CD4-positive, alpha-beta T cell treated with Interleukin-4 for 1 hour (primary cell): Measurements from ENCODE around the gene SLC45A1.
"Not testable (repeated sequence)": the region's sequence is repeated elsewhere in the genome, so short reads cannot be mapped to it uniquely, and the experiment has no call there.

ENCODE experiments used
- DNase-seq, 2 donors: peaks; one replicate each; pipeline ENCODE4 v3.0.0-alpha.2; 2020 to 2022

SLC45A1 gene

DNA sequence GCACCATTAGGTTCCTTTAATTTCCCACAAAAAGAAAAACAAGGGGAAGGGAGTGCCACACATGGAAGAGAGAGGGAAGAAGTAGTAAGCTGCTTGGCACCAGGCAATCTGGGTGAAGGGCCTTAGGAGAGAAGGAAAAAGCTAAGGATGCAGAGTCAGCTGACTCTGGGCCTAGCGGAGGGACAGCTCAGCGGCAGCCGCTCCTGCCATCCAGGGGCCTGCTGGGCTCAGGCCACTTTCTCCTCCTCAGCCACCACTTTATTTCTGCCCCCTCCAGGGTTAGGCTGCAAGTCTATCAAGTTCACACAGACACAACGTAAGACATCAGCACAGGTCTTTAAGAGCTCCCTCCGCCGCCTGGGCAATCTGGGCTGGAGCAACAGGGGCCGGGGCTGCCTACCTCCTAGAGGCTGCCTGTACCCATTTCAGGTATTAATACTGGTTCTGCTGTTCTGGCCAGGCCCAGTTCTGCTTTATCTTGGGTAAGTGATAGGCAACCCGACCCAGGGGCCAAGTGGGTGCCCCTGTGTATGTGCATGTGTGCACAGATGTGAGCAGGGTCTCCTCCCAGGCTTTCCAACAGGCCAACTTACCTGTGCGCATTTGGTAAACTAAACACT lies 53.6 kb downstream of the SLC45A1 start:
- no peak for DNase-seq

- no peak for DNase-seq
Measured at GRCh38 chr1:8373125-8373524, 55.2 kb downstream of the SLC45A1 start.

- no peak for DNase-seq
Measured at GRCh38 chr1:8373581-8374241, 55.8 kb downstream of the SLC45A1 start.

DNA sequence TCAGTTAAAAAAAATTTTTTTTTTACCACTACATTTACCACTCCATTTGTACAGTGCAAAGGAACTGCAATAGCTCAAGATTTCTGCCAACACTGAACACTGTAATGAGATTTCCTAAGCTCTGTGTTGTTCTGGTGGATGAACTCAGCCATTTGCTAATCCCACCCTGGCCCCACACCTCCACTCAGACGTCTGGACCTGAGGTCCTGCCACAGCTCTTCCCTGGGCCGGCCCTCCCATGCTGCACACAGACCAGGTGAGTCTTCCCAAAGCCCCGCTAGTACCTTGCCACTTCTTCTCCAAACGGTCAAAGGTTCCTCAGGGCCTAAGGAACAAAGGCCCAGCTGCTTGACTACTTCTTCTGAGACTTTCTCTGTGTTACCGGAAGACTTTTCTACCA lies 56.4 kb downstream of the SLC45A1 start:
- DNase-seq = no peak

- peak in 1 of 2 donors; percentile 32 for DNase-seq
Measured at GRCh38 chr1:8374812-8375211, 56.9 kb downstream of the SLC45A1 start.

DNA sequence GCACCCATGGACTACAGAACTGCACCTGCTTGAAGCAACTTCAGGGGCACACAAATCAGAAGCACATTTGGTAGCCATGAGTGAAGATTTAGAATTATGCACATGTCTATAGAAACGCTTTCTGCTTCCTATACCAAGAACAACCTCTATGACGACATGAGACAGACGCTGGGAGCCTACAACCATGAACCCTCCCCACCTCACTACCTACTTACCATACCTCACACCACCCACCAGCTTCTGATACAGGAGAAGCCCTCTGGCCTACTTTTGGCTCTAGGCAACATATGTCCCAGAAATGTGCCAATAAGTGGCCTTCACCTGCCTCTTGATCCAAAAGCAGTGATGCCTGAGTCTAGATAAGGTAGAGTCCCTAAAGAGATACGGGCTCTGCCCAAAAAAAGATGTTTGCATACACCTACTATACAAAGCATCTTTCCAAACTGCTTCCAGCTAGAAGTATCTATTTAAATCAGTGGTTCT lies 58.5 kb downstream of the SLC45A1 start:
- DNase-seq = no peak

DNA sequence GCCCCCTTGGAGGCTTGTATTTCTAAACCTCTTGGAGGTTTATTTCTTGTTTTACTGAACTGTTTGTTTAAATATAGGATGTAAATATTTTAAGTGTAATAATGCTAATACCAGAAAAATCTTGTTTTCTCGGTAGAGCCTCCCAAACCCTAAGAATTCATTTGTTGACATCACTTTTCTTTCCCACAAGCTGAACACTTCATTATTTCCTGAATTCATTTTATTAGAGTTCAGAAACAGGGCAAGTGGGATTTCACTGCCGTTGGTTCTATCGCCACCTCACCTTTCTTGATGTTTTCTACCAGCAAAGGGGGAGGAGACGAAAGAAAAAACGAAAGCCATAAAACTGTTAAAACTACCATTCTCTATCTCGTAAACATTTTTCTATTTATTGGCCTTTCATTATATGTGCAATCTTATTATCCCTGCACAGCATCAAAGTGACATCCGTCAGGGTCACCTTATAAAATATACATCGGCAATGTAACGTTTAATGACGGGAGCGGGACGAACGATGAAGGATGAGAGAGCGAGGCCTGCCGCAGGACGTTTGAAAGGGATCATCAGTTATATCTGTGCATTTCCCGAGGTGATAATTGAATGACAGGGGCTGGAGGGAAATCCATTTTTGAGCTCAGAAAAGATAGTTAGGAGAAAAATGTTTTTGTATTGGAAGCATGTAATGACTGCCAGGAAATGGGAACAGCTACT lies 59.5 kb downstream of the SLC45A1 start:
- DNase-seq = no peak

- DNase-seq = no peak
Measured at GRCh38 chr1:8378178-8378577, 60.3 kb downstream of the SLC45A1 start.

DNA sequence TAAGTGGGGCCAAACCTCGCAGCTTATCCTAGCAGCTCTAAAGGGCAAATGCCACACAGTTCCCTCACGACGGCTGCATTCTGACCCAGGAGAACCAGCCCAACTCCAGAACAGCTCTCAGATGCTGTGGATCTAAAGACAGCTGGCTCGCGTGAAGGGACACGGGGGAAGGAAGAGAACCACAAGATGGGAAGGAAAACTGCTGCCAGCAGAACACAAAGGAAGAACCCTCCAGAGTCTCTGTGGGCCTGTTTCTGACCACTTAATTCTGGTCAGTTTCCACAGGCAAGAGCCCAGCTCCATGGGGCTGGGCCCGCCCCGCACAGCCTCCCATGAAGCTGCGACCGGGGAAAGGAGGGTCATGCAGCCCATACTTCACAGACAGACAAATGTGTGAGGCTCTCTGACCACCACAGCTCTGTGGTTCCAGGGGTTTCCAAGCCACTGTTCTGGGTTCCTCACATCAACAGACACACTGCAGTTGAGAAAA lies 61.1 kb downstream of the SLC45A1 start:
- no peak for DNase-seq

GRCh38 chr1:8379513-8380186 lies 61.7 kb downstream of the SLC45A1 start:
- no peak for DNase-seq

DNA sequence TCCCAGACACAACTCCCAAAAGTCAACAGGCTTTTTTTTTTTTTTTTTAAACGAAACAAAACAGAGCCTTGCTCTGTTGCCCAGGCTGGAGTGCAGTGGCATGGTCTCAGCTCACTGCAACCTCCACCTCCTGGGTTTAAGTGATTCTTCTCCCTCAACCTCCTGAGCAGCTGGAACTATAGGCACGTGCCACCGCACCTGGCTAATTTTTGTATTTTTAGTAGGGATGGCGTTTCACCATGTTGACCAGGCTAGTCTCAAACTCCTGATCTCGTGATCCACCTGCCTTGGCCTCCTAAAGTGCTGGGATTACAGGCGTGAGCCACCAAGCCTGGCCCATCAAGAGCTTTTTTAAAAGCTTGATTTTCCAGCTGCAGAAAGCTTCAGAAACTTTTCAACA lies 62.4 kb downstream of the SLC45A1 start:
- DNase-seq = not testable (repeated sequence)

- DNase-seq = no peak
Measured at GRCh38 chr1:8381618-8382017, 63.7 kb downstream of the SLC45A1 start.

GRCh38 chr1:8382051-8382505 lies 64.2 kb downstream of the SLC45A1 start:
- no peak for DNase-seq

DNA sequence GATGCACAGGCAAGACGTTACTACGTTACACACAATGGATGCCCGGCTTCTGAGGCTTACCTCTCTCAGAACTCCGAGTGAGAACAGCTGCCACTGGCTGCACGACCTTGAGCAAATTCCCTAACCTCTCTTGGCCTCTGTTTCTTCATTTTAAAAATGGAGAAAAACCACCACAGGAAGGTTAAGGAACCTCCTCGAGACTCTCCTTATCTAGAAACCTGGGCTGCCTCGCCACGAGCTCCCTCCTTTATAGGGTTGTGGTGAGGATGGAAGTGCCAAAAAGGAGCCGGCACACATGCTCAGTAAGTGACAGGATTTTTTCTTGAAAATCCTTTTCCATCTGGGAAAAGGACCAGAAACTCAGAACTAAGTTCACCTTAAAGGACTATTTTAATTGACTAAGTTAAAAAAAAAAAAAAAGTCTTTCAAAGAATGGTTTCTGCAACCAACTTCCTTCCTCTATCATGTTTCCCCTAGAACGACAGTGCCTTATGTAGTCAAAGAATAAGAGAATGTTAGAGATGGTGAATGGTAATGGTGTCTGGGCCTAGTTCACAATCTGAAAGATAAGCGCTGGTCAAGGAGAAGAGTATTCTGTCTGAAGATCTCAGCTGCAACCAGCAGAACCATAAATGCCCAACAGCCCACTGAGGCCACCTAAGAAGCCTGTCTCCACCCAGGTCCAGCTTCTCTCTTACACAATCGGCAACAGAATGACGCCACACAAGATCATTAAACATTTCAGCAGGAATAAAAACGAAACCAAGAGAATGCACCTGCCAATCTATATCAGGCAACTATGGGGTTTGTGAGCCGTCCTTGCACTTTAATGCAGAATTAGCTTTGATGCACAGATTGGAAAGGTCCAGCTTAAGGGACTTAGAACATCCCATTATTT lies 64.9 kb downstream of the SLC45A1 start:
- peak in 1 of 2 donors; percentile 23 for DNase-seq

DNA sequence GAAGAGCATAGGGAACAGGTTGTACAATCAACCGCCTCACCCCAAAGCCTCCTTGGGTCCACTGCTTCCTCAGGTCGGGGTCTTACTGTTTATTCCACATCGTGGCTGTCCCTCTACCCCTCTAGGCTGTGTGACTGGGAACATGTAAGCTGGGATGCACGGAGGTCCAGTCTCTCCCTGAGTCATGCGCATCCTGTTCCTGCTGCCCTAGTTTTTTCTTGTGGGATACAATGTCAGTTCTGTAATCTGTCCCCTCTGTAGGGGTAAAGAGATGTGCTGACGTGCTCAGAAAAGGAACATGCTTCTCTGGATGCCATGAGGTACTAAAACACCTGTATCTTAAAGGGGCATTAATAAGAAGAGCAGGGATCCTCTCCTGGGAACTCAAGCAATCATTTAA lies 66.2 kb downstream of the SLC45A1 start:
- no peak for DNase-seq

- no peak for DNase-seq
Measured at GRCh38 chr1:8384577-8384976, 66.7 kb downstream of the SLC45A1 start.

- no peak for DNase-seq
Measured at GRCh38 chr1:8386247-8386646, 68.3 kb downstream of the SLC45A1 start.

DNA sequence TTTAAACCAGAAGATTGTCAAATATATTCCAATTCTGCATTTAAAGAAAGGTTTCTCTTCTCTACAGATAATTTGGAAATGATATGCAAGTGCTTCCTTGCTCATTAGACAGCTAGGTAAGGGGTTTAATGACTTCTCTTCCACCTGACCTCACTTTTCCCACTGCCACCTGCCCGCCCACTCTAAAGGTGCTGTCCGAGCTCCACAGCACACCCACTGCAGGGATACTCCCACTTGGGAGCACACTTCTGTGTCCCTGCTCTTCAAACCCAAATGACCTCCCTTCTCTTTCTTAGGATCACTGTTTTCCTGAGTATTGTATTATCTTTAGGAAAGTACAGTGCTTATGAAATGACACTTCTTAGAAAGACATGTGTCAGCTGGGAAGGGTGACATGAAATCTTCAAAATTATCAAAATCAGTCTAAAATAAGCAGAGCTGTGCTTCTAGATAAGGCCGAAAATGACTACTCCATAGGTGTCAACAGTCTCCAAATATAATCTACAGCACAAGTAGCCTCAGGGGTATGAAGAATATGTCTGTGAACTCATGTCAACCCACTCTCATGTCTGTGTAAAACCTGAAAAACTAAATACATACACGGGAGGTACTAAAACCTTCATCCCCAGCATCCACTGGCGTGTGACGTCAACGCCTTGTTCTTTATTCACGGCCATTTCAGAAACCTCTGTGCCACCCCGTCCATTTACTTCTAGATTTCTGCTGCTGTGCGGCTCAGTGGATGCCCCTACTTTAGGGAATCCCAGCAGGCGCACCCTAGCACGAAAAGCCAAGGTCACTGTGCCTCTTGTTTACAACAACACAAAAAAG lies 71.0 kb downstream of the SLC45A1 start:
- DNase-seq = no peak

DNA sequence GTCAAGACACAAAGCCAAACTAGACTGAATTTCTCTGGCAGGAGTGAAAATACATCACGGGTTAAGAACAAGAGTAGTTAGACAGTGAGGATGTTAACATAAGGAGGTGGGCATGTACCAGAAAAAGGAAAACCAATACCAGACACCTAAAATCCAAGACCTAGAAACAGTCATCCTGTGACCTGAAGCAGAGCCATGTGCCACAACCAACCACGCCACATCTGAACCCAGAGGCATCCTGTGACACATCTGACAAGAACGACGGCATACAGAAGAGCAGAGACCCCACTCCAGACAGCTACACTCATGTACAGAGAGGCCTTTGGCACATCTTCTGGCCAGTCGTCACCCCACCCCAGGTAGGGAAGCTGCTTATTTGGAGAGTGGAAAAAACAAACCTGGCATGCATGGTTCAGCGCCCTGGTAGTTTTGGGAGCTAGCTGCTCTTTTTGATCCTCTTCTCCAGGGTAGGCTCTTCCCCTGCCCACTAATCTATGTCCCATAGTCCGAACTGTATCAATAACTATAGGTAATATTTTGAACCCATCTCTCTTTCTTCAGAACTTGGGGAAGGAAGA lies 72.1 kb downstream of the SLC45A1 start:
- DNase-seq = no peak

DNA sequence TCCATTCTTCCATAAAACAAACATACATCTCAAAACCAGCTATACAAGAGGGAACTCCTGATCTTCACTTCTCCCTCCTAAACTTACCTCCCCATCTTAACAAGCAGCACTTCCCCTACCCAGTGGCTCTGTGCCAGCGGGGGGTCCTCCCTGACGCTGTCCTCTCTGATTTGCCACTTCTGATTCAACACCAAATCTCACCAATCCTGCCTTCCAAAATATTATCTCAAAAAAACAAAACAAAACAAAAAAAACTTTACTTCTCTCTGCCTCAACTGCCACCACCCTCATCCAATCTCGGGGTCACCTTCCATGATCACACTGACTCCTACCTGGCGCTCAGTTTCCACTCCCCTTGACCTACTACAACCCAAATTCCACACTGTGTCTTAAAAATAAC lies 72.8 kb downstream of the SLC45A1 start:
- no peak for DNase-seq

- DNase-seq = no peak
Measured at GRCh38 chr1:8392522-8392921, 74.6 kb downstream of the SLC45A1 start.
